ENCODE results near the gene CTNNA2. TPM values are rescaled to one million over a fixed set of nuclear protein-coding genes. Genes with fewer than 3 reads are reported as not detected.

CTNNA2 gene
- total and polyA plus RNA-seq, 11 donors: 0.20 to 0.81 TPM; not detected in 9

DNA sequence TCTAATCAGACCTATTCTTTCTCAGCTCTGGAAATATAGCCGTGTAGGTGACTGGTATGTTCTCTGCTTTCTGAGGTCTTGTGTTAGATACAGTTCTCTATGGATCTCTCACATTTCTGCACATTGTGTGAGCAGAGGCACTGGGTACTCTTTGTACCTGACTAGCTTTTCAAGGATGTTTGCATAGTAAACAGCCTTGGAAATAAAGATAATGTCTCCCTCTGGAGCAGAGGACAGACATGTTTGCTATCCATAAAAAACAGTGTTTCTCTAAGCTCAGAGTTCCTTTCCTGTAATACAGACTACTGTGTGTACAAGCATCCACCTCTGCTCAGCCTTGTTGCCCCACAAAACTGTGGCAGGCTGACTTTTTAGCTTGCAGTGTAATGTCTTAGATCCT is 279.2 kb downstream of the CTNNA2 start:
- WGBS, 4 donors: 83 to 87% (median 84%) methylated on average over 1 of the region's 1 CpG
- no peak overlapping the region for H3K27ac ChIP-seq
- no peaks in the 10 kb centered on the region for H3K9me3 ChIP-seq
- intact Hi-C loops (cut with DNase I): no loop called here
- no peak overlapping the region for H3K4me3 ChIP-seq
- no peaks in the 10 kb centered on the region for H3K36me3 ChIP-seq
- DNase-seq (no peak), ATAC-seq (no peak)
- TF ChIP-seq POLR2A (IDR thresholded peaks at IDR 0.05): no peak
- no peak for TF ChIP-seq CTCF (IDR thresholded peaks at IDR 0.05)
- no peaks in the 10 kb centered on the region for H3K4me1 ChIP-seq
- H3K27me3 ChIP-seq: no peaks in the 10 kb centered on the region

- Histone ChIP-seq H3K27me3 (no peaks in the 10 kb centered on the region), H3K36me3 (no peaks in the 10 kb centered on the region), H3K4me3 (no peak overlapping the region), H3K4me1 (no peaks in the 10 kb centered on the region), H3K27ac (no peak overlapping the region), H3K9me3 (no peaks in the 10 kb centered on the region)
- intact Hi-C loops (cut with DNase I): no loop called here
- no peak for DNase-seq
- no peak for TF ChIP-seq CTCF (IDR thresholded peaks at IDR 0.05)
- no peak for TF ChIP-seq POLR2A (IDR thresholded peaks at IDR 0.05)
- WGBS, 4 donors: 86 to 90% (median 89%) methylated on average over 3 of the region's 3 CpGs
- ATAC-seq: no peak
These were observed 280.2 kb downstream of the CTNNA2 start for GRCh38 chr2:79793006-79793405.

- Histone ChIP-seq H3K36me3 (no peaks in the 10 kb centered on the region), H3K27ac (no peak overlapping the region), H3K4me3 (no peak overlapping the region), H3K27me3 (no peaks in the 10 kb centered on the region), H3K4me1 (no peaks in the 10 kb centered on the region), H3K9me3 (no peaks in the 10 kb centered on the region)
- 61 to 82% (median 67%) methylated on average over 2 of the region's 2 CpGs for WGBS, 4 donors
- ATAC-seq (no peak), DNase-seq (no peak)
- intact Hi-C loops (cut with DNase I): no loop called here
- TF ChIP-seq CTCF (IDR thresholded peaks at IDR 0.05): no peak
- TF ChIP-seq POLR2A (IDR thresholded peaks at IDR 0.05): no peak
These were observed 283.8 kb downstream of the CTNNA2 start for GRCh38 chr2:79796641-79797040.

- H3K27ac ChIP-seq: no peak overlapping the region
- ATAC-seq (no peak), DNase-seq (no peak)
- TF ChIP-seq POLR2A (IDR thresholded peaks at IDR 0.05) (no peak), CTCF (IDR thresholded peaks at IDR 0.05) (no peak)
- 72 to 90% (median 88%) methylated on average over 3 of the region's 3 CpGs for WGBS, 4 donors
- no peaks in the 10 kb centered on the region for H3K36me3 ChIP-seq
- intact Hi-C loops (cut with DNase I): no loop called here
- no peaks in the 10 kb centered on the region for H3K27me3 ChIP-seq
- H3K4me3 ChIP-seq: no peak overlapping the region
- H3K4me1 ChIP-seq: no peaks in the 10 kb centered on the region
- no peaks in the 10 kb centered on the region for H3K9me3 ChIP-seq
These were observed 285.9 kb downstream of the CTNNA2 start for GRCh38 chr2:79798776-79799175.
